G401 (cell line): ENCODE results near the gene SYNDIG1L. TPM values are rescaled to one million over a fixed set of nuclear protein-coding genes. Genes with fewer than 3 reads are reported as not detected.
"Not testable (repeated sequence)": the region's sequence is repeated elsewhere in the genome, so short reads cannot be mapped to it uniquely, and the experiment has no call there.

ENCODE experiments used
- DNase-seq: peaks from one replicate; pipeline ENCODE4 v3.0.0-alpha.2; 2015; ENCODE audit warnings: low spot score
- in situ Hi-C: cut with HindIII; loops from 2 replicates; pipeline ENCODE4 v1.10.0; 2016; ENCODE audit warnings: low sequenced_read_pairs, mixed read lengths
- total RNA-seq: library from RNA; depleted of rRNA; stranded (reverse); fragments of >200 nt; shearing (Covaris generic); gene quantifications from 2 replicates; pipeline ENCODE4 v1.2.3, GENCODE V29; 2014; rRNA removed

Gene SYNDIG1L
- not detected in 2 replicates for total RNA-seq

- in situ Hi-C loops, result no loop called here
- no peak for DNase-seq
Observed at GRCh38 chr14:74426202-74426582, at the start of gene SYNDIG1L. Gene SYNDIG1L, minus strand, starts transcription at chr14:74426210. Its CDS starts 16,466 bp downstream, at chr14:74409744.

DNA sequence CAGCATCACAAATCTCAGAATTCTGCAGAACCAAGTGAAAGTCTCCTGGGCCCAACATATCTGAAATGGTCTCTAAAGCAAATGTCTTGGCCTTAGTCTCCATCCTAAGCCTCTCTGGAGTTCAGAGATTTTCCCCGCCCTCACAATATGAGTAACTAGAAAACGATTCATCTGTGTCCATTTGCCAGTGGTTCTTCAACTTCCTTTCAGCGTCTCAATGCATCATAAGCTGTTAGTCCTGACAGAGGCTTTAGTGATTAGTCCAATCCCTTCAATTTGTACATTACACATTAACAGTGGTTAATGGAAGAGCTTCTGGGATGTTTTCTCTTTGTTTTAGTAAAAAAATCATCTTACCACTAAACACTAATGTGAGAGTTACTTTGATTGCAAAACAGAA, 49.7 kb upstream of the SYNDIG1L start:
- no peak for DNase-seq
- in situ Hi-C loops, result no loop called here

- in situ Hi-C loops, result no loop called here
- DNase-seq, result no peak
Observed at GRCh38 chr14:74474376-74474775, 48.4 kb upstream of the SYNDIG1L start.

DNA sequence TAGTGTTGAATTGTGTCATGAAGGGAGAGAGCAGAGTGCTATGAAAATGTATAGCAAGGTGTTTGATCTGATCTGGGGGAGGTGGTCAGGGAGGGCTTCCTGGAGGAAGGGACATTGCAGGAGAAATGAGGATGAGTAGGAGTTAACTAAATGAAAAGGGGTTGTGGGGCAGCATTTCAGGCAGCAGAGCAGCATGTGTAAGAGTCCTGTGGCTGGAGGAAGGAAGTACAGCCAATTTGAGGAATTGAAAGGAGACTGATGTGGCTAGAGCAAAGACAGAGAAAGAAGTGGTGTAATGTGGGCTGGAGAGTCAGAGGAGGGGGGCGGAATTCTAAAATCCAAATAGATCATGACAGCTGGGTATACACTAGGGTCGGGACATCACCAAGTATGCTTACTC, 46.6 kb upstream of the SYNDIG1L start:
- in situ Hi-C loops, result no loop called here
- DNase-seq, result no peak

- in situ Hi-C loops, result no loop called here
Observed at GRCh38 chr14:74469548-74470518, 43.8 kb upstream of the SYNDIG1L start.

DNA sequence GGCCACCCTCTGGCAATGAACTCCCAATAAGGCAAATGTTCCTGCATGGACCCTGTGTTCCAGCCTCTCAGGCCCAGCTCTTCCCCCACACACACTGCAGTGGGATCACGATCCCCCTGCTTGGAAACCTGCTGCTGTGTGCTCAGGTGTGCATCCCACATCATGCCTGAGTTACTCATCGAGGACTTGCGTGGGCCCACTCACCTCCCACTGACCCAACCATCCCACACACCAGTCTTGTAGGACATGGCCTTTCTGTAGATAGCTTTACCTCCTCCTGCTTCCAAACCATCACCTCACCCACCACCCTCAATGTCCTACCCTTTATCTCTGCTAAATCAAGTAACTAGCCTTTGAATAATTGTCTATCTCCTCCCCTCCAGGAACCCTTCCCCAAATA, 42.5 kb upstream of the SYNDIG1L start:
- in situ Hi-C loops, result no loop called here
- DNase-seq, result no peak

More at GRCh38 chr14:74469548-74470518, 43.8 kb upstream of the SYNDIG1L start:
- DNase-seq, result no peak

DNA sequence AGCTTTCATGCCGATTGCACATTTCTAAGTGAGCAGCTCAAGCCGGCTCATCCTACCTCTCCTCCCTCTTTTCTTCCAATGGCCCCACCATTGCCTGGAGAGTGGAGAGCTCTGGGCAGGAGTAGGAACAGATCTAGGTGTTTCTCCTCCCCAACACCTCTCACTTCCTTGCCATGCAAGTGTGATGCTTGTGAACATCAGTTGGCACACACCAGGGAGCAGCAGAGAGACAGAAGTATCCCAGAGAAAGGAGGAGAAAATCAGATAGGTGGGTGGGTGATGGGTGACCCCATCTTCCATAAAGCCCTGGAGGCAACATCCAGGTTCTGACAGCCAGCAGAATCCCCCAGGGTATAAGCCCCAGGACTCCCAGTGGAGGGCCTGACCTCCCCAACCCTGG, 39.3 kb upstream of the SYNDIG1L start:
- no peak for DNase-seq
- in situ Hi-C loops, result no loop called here

DNA sequence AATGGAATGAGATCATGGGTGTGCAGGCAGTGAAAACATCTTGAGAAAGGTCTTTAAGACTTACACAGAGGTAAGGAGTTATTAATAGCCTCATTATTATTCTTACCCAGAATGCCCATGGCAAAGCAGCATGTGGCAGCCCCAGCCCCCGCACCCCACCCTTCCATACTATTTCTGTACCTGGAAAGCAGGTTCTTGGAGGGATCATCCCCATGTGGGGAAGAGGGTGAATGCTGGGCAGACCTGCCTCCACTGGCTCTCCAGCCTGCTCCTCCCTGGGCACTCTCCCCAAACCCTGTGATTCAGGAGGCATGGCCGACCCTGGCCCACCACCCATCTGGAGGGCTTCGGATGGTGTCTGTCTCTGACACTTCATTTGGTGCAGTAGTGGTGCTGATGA, 38.8 kb upstream of the SYNDIG1L start:
- no peak for DNase-seq
- in situ Hi-C loops, result no loop called here

DNA sequence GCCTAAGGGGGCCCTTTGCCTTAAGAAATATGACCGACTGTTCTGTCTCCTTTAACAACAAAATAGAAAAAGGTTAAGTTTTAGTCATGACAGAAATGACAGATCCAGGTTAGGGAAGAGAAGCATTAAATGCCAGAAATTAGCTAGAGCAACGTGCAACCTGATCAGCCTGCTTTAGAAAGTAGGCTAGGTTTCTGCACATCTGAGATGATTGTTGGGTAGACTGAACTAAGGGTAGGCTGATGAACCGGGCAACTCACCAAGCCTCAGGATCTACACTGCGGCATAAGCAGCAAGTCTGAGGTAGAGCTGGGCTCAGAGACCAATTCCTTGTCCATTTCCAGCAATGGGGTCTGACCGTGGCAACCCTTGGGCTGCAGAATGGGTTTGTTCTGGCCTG, 37.7 kb upstream of the SYNDIG1L start:
- in situ Hi-C loops, result no loop called here
- no peak for DNase-seq

- no peak for DNase-seq
- in situ Hi-C loops, result no loop called here
Observed at GRCh38 chr14:74462993-74463392, 37.0 kb upstream of the SYNDIG1L start.

GRCh38 chr14:74459976-74460375, 34.0 kb upstream of the SYNDIG1L start:
- no peak for DNase-seq
- in situ Hi-C loops, result no loop called here

- no peak for DNase-seq
- in situ Hi-C loops, result no loop called here
Observed at GRCh38 chr14:74459289-74459946, 33.4 kb upstream of the SYNDIG1L start.

DNA sequence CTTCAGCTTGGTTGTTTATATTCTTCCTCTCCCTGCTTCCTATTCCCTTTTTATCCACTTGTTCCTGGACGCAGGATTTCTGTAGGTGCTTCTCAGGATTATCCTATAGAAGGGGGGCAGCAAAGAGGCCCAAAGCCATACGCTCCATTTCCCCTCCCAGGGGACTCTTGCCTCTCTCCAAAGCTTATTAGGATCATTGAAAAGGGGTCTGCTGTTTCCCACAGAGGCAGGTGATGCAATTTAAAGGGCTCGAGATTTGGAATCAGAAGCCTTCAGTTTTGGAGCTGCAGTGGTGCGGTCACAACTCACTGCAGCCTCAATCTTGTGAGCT, 31.5 kb upstream of the SYNDIG1L start:
- DNase-seq, result no peak
- in situ Hi-C loops, result no loop called here

DNA sequence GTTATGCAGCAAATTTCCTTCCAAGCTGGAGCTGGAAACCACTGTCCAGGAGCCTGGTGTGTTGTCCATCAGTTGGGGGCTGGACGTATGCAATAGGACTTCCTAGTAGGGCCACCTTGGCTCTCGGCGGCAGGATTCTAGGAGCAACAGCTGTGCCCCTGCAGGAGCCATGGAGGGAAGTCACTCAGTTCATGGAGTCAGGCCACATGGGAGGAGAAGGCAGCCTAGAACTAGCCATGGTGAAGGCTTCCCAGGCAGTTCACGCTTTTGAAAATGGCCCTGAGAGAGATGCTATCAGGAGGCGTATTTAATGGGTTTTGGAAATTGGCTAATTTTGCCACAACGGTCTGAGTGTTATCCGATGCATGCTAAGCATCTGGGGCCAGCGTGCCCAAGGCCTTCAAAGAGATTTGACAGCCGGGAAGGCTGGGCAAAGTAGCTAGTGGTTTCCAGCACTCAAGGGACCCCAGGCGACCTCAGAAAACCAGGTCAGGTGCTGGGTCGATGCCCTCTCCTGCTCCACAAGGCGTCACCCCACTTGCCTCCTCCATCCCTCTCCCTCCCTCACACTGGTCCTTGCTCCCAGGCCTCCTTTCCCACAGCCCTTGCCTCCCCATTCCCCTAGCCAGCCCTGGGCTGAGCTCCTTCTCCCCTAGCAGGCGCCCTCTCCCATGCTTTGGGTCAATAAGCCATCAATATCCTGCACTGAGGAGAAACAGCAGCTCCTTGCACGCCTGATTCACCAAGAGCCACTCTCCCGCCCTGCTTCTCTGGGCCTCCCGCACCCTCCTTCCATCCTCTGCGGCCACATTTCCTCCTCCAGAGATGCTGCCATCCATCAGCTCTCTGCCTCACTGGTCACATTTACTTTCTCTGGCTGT, 30.9 kb upstream of the SYNDIG1L start:
- no peak for DNase-seq
- in situ Hi-C loops, result no loop called here

DNA sequence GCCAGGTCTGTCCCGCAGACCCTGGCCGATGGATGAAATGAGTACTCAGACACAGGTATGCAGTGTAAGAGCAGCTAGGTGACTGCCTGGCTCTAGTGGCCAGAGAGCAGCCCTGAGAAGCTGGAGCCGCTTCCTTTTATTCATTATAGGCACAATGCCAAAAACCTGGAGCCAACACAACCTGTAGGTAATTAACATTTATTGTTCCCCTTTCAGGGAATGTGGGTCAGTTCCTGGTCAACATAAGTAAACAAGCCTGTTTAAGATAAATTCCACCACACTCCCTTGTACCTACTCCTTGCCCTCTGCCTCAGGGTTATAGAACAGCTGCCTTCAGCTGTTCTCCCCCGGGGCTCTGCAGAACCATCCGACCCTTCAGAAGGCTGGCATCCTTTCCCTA, 28.4 kb upstream of the SYNDIG1L start:
- DNase-seq, in situ Hi-C loops: not testable (repeated sequence)

- in situ Hi-C loops, result no loop called here
- no peak for DNase-seq
Observed at GRCh38 chr14:74444866-74445265, 18.9 kb upstream of the SYNDIG1L start.

DNA sequence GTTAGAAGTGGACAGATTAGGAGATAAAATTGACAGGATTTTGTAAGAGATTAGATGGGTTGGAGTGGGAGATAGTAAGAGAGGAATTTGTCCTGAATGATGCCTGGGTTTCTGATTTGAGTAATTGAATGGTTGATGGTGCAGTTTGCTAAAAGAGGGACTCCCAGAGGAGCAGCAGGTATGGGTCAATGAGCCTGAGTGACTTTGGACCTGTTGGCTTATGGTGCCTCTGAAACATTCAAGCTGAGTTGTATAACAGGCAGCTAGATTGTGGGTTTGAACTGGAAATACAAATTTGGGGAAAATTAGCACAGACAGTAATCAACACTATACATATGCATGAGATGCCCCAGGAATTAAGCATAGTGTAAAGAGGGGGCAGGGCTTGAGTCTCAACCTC, 16.7 kb upstream of the SYNDIG1L start:
- in situ Hi-C loops, result no loop called here
- no peak for DNase-seq

DNA sequence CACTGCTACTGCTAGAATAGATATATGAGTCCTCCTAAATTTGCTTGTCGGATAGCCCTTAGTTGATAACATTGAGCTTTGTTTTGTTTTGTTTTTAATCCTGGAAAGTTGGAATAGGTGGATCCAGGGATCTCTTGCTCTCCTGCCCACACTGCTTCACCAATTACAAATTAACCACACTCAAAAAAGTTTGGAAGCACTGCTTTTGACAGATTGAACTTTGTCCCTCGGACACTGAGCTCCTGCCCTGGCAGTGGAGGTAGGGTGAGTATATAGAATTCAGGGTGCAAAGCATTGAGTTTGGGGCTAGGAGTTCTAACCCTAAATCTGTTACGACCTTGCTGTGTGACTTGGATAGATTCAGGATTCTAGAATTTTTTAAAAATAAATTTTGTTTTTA, 15.1 kb upstream of the SYNDIG1L start:
- DNase-seq, result no peak
- in situ Hi-C loops, result no loop called here

DNA sequence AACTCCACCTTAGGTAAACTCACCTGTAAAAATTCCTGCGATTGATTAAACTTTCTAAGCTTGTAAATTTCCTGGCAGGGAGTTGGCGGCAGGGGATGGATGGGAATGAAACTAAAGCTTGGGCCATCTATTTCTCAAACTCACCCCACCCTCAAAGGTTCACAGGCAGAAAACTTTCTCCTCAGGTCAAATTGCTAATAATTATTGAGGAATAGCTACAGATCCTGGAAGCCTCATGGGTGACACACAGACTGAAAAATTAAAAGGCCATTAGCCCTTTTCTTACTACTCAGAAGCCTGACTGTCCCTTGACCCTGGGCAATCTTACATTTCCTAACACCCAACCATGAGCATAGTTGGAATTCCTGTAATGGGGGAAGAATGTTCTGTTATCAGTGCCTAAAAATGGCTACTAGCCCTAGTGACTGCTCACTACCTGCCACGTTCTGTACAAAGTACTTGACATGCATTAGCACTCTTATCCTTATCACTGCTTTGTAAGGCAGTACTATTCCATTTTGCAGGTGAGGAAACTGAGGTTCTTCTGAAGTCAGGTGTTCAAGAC, 12.4 kb upstream of the SYNDIG1L start:
- in situ Hi-C loops, result no loop called here
- DNase-seq, result no peak
